Activated CD4-positive, alpha-beta T cell treated with anti-CD3 and anti-CD28 coated beads for 24 hours (primary cell): Measurements from ENCODE around the gene SBK2.

Source experiments
- DNase-seq, 2 donors: peaks; one replicate each; pipeline ENCODE4 v3.0.0-alpha.2; 2020; ENCODE audit warnings: low read depth in 2 of 2

Gene SBK2

GRCh38 chr19:55486043-55486970 lies 50.6 kb downstream of the SBK2 start:
- DNase-seq, result no peak

GRCh38 chr19:55485439-55486011 lies 51.4 kb downstream of the SBK2 start:
- DNase-seq, result no peak

- peak in 1 of 2 donors; percentile 51 for DNase-seq
Observed at GRCh38 chr19:55484593-55485438, 52.1 kb downstream of the SBK2 start, which contains the start of gene NAT14. Gene NAT14, plus strand, starts transcription at chr19:55485188. Its CDS starts 521 bp downstream, at chr19:55485709.

- DNase-seq, result no peak
Observed at GRCh38 chr19:55483706-55484592, 53.0 kb downstream of the SBK2 start.

- DNase-seq, result no peak
Observed at GRCh38 chr19:55482967-55483705, 53.8 kb downstream of the SBK2 start.

GRCh38 chr19:55482156-55482961 lies 54.6 kb downstream of the SBK2 start:
- no peak for DNase-seq

- no peak for DNase-seq
Observed at GRCh38 chr19:55481794-55482155, 55.2 kb downstream of the SBK2 start.

GRCh38 chr19:55481148-55481793 lies 55.7 kb downstream of the SBK2 start:
- DNase-seq, result no peak

GRCh38 chr19:55479451-55480230 lies 57.3 kb downstream of the SBK2 start:
- DNase-seq, result no peak

- DNase-seq, result no peak
Observed at GRCh38 chr19:55479045-55479444, 57.9 kb downstream of the SBK2 start.
